HCT116 (cell line): ENCODE measurements around the gene DLK1.

ENCODE experiments used
- CTCF ChIP-seq, 3 experiments: fragments of 200-600 bp in 1 of 3; sonication (generic) in 1 of 3; IDR thresholded peaks in 2 of 3; conservative IDR thresholded peaks in 1 of 3; 2 replicates each; pipeline ENCODE4 v1.5.1; 2012 to 2017; ENCODE audit warnings: low read depth in 2 of 3, low read length in 2 of 3, antibody characterized with exemption in 1 of 3, borderline replicate concordance in 1 of 3, control low read depth in 1 of 3, mild to moderate bottlenecking in 1 of 3, mixed read lengths in 1 of 3, mixed run types in 1 of 3, moderate library complexity in 1 of 3; ENCODE audit not compliant: insufficient read depth in 1 of 3
- EZH2 ChIP-seq: fragments of 200-600 bp; sonication (generic); IDR thresholded peaks from 2 replicates; pipeline ENCODE4 v1.6.1; 2017; ENCODE audit warnings: antibody characterized with exemption, mixed run types
- POLR2AphosphoS5 ChIP-seq: IDR thresholded peaks from 2 replicates; pipeline ENCODE4 v1.6.1; 2011; ENCODE audit warnings: mild to moderate bottlenecking, low read depth, low read length, moderate library complexity

- TF ChIP-seq POLR2AphosphoS5 (no peak), CTCF (IDR thresholded peaks at IDR 0.05 in 2 of 3, conservative IDR thresholded peaks at IDR 0.05 in 1 of 3; ENCODE audit: borderline replicate concordance in 1 of 3, insufficient read depth in 1 of 3, low read depth in 2 of 3, low read length in 2 of 3) (no peak), EZH2 (no peak)
These were observed 27.3 kb downstream of the DLK1 start for GRCh38 chr14:100754020-100754419.
